NCI-H345 treated with DMSO at 0.1 percent for 48 hours (cell line): ENCODE measurements around the gene APBB2.
"Not testable (repeated sequence)": the region's sequence is repeated elsewhere in the genome, so short reads cannot be mapped to it uniquely, and the experiment has no call there.

ENCODE experiments used
- DNase-seq: peaks from one replicate; lab custom pipeline; 2025; ENCODE audit not compliant: unreplicated experiment; lab: John Stamatoyannopoulos, UW

The APBB2 gene

GRCh38 chr4:40916218-40916555 lies 298.2 kb downstream of the APBB2 start:
- no peak for DNase-seq

DNA sequence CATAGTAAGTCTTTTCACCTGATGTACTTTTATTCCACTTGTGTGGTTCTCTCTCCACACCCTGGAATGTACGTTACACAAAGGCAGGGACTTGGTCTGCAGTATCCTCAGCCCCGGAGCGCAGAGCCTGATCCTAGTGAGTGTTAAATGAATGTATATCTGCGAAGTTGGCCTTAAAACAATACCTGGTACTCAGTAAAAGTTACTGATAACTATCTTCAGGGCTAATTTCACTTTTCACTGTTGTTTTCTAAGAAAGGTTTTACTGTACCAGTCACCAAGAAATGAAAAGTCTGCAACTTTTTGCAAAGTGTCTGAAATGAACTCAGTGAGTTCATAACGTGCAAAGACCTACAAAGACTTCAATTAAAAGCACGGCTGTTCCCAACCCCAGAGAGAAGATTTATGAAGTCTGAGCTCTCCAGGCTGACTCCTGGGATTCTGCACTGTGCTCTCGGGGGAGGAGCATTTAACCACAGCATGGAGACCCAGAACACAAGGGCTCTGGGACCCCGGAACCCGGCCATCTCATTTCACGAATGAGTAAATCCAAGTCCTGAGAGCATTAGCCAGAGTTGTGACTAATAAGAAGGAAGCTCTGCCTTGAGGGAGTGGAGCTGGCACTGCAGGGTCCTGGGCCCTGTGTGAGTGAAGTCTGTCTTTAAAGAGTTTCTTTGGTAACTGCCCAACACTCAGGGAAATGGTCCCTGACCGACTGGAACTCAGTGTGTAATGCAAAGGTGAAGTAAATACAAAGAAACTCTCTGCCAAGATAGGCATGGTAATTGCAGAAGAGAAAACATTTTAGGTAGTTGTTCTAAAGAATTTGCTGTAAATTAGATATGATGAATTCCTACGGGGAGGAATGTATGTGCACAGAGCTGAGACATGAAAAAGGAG lies 298.8 kb downstream of the APBB2 start:
- no peak for DNase-seq

GRCh38 chr4:40912460-40913184 lies 301.7 kb downstream of the APBB2 start:
- DNase-seq = no peak

- DNase-seq = no peak
Observed at GRCh38 chr4:40910706-40911105, 303.6 kb downstream of the APBB2 start.

- peak; percentile 2 for DNase-seq
Observed at GRCh38 chr4:40909363-40909876, 304.9 kb downstream of the APBB2 start.

- peak; percentile 26 for DNase-seq
Observed at GRCh38 chr4:40908702-40909362, 305.5 kb downstream of the APBB2 start.

GRCh38 chr4:40908297-40908696 lies 306.0 kb downstream of the APBB2 start:
- no peak for DNase-seq

GRCh38 chr4:40905414-40905813 lies 308.9 kb downstream of the APBB2 start:
- DNase-seq = no peak

DNA sequence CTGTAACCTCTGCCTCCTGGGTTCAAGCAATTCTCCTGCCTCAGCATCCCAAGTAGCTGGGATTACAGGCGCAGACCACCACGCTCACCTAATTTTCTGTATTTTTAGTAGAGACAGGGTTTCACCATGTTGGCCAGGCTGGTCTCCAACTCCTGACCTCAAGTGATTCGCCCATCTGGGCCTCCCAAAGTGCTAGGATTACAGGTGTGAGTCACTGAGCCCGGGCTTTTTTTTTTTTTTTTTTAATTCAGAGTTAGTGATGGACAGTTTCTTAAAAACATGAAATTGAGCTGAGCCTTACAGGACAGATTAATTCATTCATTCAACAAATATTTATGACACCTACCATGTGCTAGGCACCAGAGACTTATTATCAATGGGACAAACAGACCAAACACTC lies 313.8 kb downstream of the APBB2 start:
- DNase-seq = not testable (repeated sequence)

DNA sequence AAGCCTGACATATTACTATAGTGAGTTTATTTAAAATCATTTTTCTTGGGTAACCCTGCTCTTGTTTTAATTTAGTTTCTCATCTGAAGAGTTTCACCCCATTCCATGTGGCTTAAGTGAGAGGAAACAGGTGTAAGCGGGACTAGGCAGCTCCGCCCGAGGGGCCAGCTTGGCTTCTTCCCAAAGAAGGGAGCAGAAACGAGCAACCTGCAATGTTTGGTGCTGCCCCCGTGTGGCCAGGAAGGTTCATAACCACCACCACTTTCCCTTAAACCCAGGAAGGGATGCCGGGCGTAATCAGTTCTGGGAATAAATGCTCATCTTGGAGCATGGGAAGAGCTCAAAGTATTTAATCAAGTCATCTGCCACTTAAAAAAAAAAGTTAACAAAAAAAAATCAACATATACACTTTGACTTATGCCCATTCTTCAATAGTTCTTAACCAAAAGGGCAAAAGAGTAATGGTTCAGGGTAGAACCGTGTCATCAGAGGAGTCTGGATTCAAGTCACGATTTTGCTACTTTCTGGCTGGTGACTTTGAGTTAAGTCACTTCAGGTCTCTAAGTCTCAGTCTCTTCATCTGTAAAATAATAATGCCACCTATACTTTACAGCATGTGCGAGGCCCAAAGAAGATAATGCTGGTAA lies 316.7 kb downstream of the APBB2 start:
- DNase-seq = peak; percentile 45

GRCh38 chr4:40890764-40891163 lies 323.6 kb downstream of the APBB2 start:
- no peak for DNase-seq

GRCh38 chr4:40890199-40890598 lies 324.1 kb downstream of the APBB2 start:
- no peak for DNase-seq

- no peak for DNase-seq
Observed at GRCh38 chr4:40888933-40889332, 325.4 kb downstream of the APBB2 start.

- no peak for DNase-seq
Observed at GRCh38 chr4:40887764-40888131, 326.6 kb downstream of the APBB2 start.

DNA sequence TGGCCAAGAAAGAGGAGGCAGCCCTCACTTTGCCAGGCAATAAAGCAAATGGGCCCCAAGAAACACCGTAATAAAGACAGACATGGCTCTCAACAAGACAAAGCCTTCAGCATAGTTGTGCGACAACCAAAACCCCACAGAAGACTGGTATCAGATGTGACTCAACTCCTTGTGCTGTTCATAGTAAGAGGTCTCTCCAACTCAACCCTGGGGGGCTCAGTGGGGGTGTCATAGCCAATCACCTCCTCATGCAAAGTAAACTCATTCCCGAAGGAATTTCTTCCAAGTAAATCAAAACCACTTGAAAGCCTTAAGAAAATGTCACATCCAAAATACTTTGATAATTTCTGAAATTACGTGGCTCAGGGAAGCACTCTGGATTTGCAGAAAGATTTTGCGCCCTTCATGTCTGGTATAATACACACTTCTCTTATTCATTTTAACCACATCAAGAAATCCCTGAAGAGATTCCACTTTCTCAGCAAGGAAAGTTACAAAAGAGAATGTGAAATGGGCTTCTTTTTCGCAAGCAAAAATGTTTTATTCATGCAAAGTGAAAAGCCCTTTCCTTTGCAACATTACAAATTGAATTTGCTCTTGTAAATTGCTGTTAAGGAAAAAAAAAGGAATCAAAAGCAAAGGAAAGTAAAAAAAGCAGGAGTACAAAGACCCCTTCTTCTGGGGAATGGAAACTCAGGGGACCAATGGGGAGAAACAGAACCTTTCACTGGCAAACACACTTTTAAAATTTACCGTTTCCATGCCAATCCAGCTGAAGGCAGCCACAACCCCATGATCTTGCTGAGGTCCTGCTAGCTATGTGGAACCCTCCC lies 327.2 kb downstream of the APBB2 start:
- no peak for DNase-seq

GRCh38 chr4:40881851-40882250 lies 332.5 kb downstream of the APBB2 start:
- DNase-seq = no peak

GRCh38 chr4:40881096-40881495 lies 333.2 kb downstream of the APBB2 start:
- DNase-seq = no peak

DNA sequence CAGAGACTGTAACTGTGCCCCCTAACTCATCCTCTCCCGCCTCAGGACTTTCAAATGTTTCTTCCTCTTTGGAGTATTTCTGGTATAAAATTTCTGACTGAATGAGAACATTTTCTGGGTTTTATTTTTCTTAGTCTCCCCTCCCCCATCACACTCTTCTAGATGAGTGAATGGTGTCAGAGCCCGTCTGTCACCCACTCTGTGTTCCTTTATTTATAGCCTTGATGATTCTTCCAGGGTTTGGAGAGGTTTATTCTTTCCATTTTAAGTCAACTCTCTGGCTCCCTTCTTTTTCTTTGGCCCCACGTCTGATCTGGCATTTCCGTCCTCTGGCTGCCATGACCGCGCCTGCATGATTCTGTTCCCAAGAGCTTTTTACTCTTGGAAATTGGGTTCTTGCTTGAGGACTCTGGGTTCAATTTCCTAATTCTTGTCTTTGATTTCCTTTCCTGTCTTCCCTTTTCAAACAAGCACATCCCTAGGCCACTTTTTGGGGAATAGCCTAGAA lies 335.7 kb downstream of the APBB2 start:
- DNase-seq = no peak

- DNase-seq = no peak
Observed at GRCh38 chr4:40877081-40877480, 337.3 kb downstream of the APBB2 start.

DNA sequence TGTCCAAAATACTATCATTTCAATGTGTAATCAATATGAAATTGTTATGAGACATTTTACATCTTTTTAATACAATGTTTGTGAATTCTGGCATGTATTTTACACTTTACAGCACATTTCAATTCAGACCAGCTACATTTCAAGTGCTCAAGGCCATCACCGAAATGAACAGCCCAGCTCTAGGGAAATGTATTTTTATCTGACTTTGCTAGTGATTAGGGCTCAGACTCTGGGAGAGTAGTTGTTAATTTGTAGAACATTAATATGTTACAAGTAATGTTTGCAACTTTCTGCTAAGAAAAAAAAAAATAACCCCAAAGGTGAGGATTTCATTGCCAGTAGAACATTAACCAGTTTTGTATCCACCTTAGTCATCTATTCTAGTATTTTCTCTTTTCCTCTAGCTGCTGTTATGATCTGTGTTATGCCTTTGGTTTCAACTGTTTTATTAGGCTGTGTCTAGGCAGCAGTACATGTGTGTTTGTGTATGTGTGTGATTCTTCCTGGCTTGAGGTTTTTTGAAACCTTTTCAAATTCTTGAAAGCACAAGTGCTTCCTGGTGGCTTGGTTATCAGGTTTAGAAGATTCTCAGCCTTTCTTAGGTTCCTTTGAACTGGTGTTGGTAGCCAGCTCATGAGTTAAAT lies 338.7 kb downstream of the APBB2 start:
- DNase-seq = no peak
